Measurements from ENCODE around the gene ATXN1.
A peak's percentile ranks its signal among the peaks of the same experiment; 100 is the strongest.
"Not testable (repeated sequence)": the region's sequence is repeated elsewhere in the genome, so short reads cannot be mapped to it uniquely, and the experiment has no call there.

Gene ATXN1

GRCh38 chr6:16470502-16471221 lies 290.6 kb downstream of the ATXN1 start:
- no peak for DNase-seq

DNA sequence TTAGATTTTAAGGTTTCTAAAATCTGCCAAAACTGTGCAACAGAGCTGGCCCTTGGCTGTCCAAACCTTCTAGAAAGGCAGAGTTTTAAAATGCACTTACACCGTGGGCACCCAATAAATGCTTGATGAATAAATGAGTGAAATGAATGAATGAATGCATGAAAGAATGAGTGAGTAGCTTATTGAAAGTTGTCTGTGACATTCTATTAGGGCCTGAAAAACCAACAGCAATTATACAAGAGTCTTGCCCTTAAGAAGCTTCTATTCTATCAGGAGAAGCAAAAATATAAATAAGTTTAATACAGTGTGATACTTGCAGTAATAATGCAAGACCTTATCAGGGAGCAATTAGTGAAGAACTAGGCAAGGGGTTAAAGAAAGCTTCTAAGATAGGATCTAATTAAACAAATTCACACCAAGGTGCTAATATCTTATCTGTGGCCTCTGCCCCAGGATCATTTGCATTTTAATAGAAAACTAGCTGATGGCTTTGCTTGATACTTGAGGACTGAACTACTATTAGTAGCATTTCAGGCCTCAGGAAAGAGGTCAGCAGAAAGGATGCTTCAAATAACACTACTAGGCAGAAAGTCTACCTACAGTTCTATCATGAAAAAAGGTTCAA lies 292.2 kb downstream of the ATXN1 start:
- DNase-seq = no peak

- DNase-seq = no peak
Observed at GRCh38 chr6:16466800-16467553, 294.3 kb downstream of the ATXN1 start.

- no peak for DNase-seq
Observed at GRCh38 chr6:16464045-16464444, 297.2 kb downstream of the ATXN1 start.

- DNase-seq = not testable (repeated sequence)
Observed at GRCh38 chr6:16463246-16463645, 298.0 kb downstream of the ATXN1 start.

- no peak for DNase-seq
Observed at GRCh38 chr6:16461491-16461890, 299.8 kb downstream of the ATXN1 start.

- not testable (repeated sequence) for DNase-seq
Observed at GRCh38 chr6:16459472-16459871, 301.8 kb downstream of the ATXN1 start.

- no peak for DNase-seq
Observed at GRCh38 chr6:16452348-16452747, 308.9 kb downstream of the ATXN1 start.

- DNase-seq = no peak
Observed at GRCh38 chr6:16450821-16451220, 310.4 kb downstream of the ATXN1 start.

DNA sequence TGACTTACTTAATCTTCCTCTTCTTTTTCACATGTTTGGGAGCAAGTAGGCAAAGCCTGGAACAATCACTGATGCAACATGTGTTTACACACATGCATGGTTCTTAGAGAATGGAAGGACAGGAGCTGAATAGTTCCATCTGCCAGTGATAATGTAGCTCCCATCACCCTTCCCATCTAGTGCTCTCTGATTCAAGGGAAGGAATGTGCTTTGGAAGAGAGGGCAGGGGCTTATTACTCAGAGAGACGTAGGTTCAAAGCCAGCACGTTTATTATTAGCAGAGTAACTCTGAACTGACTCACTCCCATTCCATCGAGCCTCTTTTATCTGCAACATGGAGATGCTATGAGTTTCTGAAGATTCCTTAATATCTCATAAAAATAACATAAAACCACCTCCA lies 311.0 kb downstream of the ATXN1 start:
- no peak for DNase-seq

DNA sequence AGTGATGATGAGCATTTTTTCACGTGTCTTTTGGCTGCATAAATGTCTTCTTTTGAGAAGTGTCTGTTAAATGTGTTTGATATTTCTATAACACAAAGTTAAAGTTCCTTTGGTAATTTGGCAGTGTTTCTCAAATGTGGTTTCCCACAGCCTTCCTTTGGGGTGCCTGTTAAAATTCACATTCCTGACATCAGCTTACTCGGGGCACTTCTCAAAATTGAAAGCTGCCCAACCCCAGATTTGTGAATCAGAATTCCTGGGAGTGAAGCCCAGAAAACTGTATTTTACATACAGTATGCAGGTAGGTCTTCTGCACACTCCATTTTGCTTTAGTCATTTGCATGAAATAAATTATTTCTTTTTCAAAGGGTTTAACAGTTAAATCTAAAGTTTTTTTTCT lies 315.0 kb downstream of the ATXN1 start:
- no peak for DNase-seq

- DNase-seq = no peak
Observed at GRCh38 chr6:16442031-16442430, 319.2 kb downstream of the ATXN1 start.

DNA sequence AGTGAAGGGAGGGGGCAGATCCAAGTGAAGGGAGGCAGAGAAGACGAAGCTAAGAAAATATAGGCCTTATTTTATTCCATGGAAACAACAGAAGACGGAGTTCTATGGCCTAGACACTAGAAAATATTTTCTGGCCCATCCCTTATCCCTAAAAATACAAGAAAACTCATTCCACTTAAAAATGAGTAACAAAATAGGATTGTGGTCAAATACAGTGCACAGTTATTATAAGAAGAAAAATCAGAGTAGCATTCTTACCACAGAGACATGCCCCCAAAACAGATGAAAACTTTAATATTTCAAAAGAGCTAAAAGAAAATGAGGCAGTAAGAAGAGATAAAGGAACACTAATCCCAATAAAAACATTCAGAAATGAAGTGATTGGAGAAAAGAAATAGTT lies 320.0 kb downstream of the ATXN1 start:
- no peak for DNase-seq

GRCh38 chr6:16440636-16441212 lies 320.5 kb downstream of the ATXN1 start:
- peak; percentile 51 for DNase-seq

- peak; percentile 53 for DNase-seq
Observed at GRCh38 chr6:16438718-16439591, 322.3 kb downstream of the ATXN1 start.

GRCh38 chr6:16437984-16438383 lies 323.3 kb downstream of the ATXN1 start:
- peak; percentile 61 for DNase-seq

- peak; percentile 35 for DNase-seq
Observed at GRCh38 chr6:16437095-16437494, 324.2 kb downstream of the ATXN1 start.

DNA sequence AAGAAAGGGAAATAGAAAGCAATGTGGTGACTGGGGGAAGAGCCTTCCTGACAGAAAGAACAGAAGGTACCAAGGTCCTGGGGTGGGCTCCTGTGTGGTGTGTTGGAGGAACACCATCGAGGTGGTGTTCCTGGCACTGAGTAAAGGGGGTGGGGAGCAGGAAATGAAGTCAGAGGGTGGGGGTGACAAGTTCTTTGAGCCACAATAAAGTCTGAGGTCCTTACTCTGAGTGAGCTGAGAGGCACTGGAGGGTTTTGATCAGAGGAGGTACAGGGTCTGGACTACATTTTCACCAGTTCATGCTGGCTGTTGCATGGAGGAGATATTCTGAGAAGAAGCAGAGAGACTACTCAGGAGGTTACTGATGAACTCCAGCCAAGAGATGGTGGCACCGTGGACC lies 324.7 kb downstream of the ATXN1 start:
- DNase-seq = peak; percentile 83

GRCh38 chr6:16434885-16435284 lies 326.4 kb downstream of the ATXN1 start:
- DNase-seq = peak; percentile 44

- DNase-seq = no peak
Observed at GRCh38 chr6:16433338-16433890, 327.8 kb downstream of the ATXN1 start.

DNA sequence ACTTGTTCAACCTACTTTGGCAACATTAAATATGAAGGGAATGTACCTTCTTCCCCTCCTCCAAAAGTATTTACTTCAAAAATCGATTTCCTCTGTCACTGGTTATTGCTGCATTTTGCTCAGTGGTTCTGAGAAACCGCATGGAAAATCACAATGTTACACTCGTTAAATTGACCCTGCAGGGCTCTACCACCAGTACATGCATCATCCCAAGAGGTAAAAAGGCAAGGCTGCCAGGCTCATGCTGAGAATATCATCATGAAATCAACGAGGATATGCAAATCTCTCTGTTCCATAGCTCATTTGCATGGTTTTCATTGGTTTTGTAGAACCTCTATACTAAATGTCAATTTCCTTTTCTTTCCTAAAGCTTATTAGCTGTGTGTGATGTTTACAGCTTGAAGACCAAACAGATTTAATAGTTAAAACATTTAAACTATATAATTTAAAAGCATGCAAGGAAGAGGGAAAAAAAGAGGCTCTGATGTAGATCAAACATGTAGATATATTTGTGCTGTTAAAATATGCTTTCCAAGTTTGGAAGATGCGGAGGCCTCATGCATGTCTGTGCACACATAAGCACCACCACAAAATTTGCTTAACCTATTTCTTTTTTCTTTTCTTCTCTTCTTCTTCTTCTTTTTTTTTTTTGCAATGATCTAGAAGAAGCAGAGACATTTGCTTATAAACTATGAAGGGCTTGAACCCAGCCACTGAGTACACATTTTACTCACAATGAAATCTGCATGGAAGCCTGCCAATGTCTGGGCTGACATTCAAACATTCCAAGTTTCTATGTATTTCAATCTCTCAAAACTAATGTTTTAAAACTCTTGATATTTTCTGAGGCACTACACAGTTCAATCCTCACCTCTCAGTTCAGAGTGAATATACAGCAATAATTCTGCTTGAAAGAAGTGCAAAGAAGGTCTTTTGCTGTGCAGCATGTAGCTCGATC lies 328.9 kb downstream of the ATXN1 start:
- no peak for DNase-seq

Data from CD4-positive, alpha-beta T cell treated with Interleukin-21 for 1 hour (primary cell).